Endodermal cell (in vitro differentiated cells): ENCODE results near the gene CAMTA1. TPM values are rescaled to one million over a fixed set of nuclear protein-coding genes. Genes with fewer than 3 reads are reported as not detected.

Experiments
- DNase-seq: peaks from one replicate; pipeline ENCODE4 v3.0.0-alpha.2; 2017
- H3K27ac ChIP-seq: 2 replicates; pipeline ENCODE4 v1.5.1; 2013; ENCODE audit warnings: mild to moderate bottlenecking, low read depth, low read length, moderate library complexity
- H3K27me3 ChIP-seq: 2 replicates; pipeline ENCODE4 v1.6.1; 2013; ENCODE audit warnings: mild to moderate bottlenecking, low read length, moderate library complexity; ENCODE audit not compliant: insufficient read depth, control insufficient read depth, poor library complexity, severe bottlenecking
- H3K36me3 ChIP-seq: 2 replicates; pipeline ENCODE4 v1.7.0; 2013; ENCODE audit warnings: mild to moderate bottlenecking, low read length, moderate library complexity; ENCODE audit not compliant: control insufficient read depth, insufficient read depth
- H3K4me1 ChIP-seq: one replicate; pipeline ENCODE4 v1.7.0; 2013; ENCODE audit warnings: low read length; ENCODE audit not compliant: control insufficient read depth, insufficient read depth
- H3K4me3 ChIP-seq: 2 replicates; pipeline ENCODE4 v1.5.1; 2013; ENCODE audit warnings: mild to moderate bottlenecking, low read length, moderate library complexity
- H3K9ac ChIP-seq: 2 replicates; pipeline ENCODE4 v1.6.1; 2013; ENCODE audit warnings: mild to moderate bottlenecking, low read length, moderate library complexity; ENCODE audit not compliant: poor library complexity, severe bottlenecking; ENCODE audit errors: extremely low read depth
- H3K9me3 ChIP-seq: 2 replicates; pipeline ENCODE4 v1.6.1; 2013; ENCODE audit warnings: mild to moderate bottlenecking, low read length, moderate library complexity; ENCODE audit not compliant: control insufficient read depth
- H3K27ac Mint-ChIP-seq: 2 replicates; pipeline ENCODE4 v1.8.0; 2020; ENCODE audit warnings: mixed read lengths
- H3K27me3 Mint-ChIP-seq: 2 replicates; pipeline ENCODE4 v1.8.0; 2021; ENCODE audit warnings: mild to moderate bottlenecking, mixed read lengths; ENCODE audit not compliant: insufficient read depth
- H3K36me3 Mint-ChIP-seq: 2 replicates; pipeline ENCODE4 v1.8.0; 2020; ENCODE audit warnings: low read depth, mixed read lengths
- H3K4me1 Mint-ChIP-seq: 2 replicates; pipeline ENCODE4 v1.8.0; 2020; ENCODE audit warnings: mixed read lengths
- H3K4me3 Mint-ChIP-seq: 2 replicates; pipeline ENCODE4 v1.8.0; 2020; ENCODE audit warnings: mild to moderate bottlenecking, moderate library complexity, mixed read lengths
- H3K9me3 Mint-ChIP-seq: 2 replicates; pipeline ENCODE4 v1.8.0; 2020; ENCODE audit warnings: mild to moderate bottlenecking, mixed read lengths
- WGBS, 2 experiments: methylation state at CpG; one replicate each; pipeline versions ENCODE4 v1.1.5 to v1.1.7; 2013; ENCODE audit warnings: missing lambda C conversion rate in 2 of 2, mixed read lengths in 1 of 2; ENCODE audit not compliant: insufficient coverage in 1 of 2, insufficient read length in 1 of 2; 5-methylcytosine and 5-hydroxymethylcytosine counted together
- total RNA-seq, 2 donors: library from RNA; stranded (reverse); fragmentation: NEBNext Ultra II Directional in 1 of 2; extraction: Animal tissue kit (Norgen Biotek cat#: 25700) in 1 of 2; gene quantifications; 2 replicates in 1 of 2; 3 replicates in 1 of 2; pipeline ENCODE4 v1.2.1, GENCODE V29; 2021
- TF ChIP-seq, protein P1 (sequence below): fragments of 200-600 bp; sonication (generic); conservative IDR thresholded peaks from 2 replicates; pipeline ENCODE4 v1.5.0; 2021; ENCODE audit warnings: antibody characterized with exemption, mild to moderate bottlenecking

CAMTA1 gene
- total RNA-seq, 2 donors from 2014 or later, result 123 to 137 TPM

DNA sequence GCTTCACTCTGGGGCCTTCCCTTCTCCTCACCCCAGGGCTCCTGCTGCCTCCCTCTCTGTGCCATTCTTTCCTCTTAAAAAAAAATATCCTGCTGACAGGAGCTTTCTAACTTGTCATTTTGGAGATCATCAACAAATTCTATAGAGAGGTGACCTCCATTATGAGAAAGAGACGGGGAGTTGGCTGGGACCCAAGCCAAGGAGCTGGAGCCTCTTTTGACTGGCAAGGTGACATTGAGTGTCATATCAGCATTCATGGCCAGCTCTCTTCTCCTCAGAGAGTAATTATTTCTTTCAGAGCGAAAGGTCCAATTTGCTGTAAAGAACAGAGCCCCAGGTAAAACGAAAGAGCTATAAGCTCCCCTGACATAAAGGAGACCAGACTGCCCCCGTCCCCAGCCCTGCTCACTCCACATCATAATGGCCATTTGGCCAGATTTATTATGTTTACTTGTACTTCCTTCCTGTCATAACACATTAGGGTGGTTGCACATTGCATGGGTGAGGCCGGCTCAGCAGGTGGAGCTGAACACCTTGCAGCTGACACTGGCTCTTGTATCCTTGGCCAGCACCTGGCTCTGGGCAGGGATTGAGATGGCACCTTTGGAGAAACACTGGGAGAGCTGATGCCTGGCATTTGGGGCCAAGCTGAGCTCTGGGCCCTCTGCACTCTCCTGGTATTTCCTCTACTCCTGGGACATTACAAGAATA is 581.9 kb downstream of the CAMTA1 start:
- H3K27ac Mint-ChIP-seq, result no peak overlapping the region
- H3K4me3 Mint-ChIP-seq, result no peak overlapping the region
- no peaks in the 10 kb centered on the region for H3K27me3 ChIP-seq
- H3K9me3 Mint-ChIP-seq, result peaks cover 1% of the 10 kb centered on the region
- H3K9me3 ChIP-seq, result no peaks in the 10 kb centered on the region
- H3K36me3 Mint-ChIP-seq, result no peaks in the 10 kb centered on the region
- H3K4me1 Mint-ChIP-seq, result no peaks in the 10 kb centered on the region
- 74 to 77% methylated on average over 4 to 5 of the region's 5 CpGs for WGBS, 2 experiments
- H3K9ac ChIP-seq, result no peak overlapping the region
- DNase-seq, result no peak
- H3K27me3 Mint-ChIP-seq, result no peaks in the 10 kb centered on the region
- no peak overlapping the region for H3K4me3 ChIP-seq
- H3K36me3 ChIP-seq, result no peaks in the 10 kb centered on the region
- H3K27ac ChIP-seq, result peak overlapping the region; percentile 49
- TF ChIP-seq, protein P1, sequence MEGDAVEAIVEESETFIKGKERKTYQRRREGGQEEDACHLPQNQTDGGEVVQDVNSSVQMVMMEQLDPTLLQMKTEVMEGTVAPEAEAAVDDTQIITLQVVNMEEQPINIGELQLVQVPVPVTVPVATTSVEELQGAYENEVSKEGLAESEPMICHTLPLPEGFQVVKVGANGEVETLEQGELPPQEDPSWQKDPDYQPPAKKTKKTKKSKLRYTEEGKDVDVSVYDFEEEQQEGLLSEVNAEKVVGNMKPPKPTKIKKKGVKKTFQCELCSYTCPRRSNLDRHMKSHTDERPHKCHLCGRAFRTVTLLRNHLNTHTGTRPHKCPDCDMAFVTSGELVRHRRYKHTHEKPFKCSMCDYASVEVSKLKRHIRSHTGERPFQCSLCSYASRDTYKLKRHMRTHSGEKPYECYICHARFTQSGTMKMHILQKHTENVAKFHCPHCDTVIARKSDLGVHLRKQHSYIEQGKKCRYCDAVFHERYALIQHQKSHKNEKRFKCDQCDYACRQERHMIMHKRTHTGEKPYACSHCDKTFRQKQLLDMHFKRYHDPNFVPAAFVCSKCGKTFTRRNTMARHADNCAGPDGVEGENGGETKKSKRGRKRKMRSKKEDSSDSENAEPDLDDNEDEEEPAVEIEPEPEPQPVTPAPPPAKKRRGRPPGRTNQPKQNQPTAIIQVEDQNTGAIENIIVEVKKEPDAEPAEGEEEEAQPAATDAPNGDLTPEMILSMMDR, result no peak
- no peaks in the 10 kb centered on the region for H3K4me1 ChIP-seq

DNA sequence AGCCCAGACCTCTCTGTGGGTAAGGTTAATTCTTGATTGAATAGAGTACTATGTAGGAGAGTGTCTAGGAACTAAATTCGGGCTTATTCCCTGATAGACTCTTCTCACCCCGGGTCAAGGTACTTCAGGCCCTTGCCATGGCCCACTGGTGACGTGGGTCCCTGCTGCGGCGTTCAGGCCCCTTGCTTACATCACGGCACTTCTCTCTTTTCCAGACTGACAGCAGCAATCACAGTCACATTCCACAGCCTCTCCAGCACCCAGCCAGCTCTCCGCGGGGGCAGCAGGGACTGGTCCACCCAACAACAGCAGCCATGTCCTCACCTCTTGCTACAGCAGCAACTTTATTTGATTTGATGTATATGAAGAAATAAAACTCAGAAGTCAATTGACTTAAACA is 584.6 kb downstream of the CAMTA1 start:
- H3K4me1 Mint-ChIP-seq, result peaks cover 6% of the 10 kb centered on the region
- TF ChIP-seq, protein P1, result no peak
- Histone ChIP-seq H3K27me3 (no peaks in the 10 kb centered on the region), H3K27ac (no peak overlapping the region), H3K9ac (no peak overlapping the region), H3K4me3 (no peak overlapping the region), H3K36me3 (no peaks in the 10 kb centered on the region), H3K4me1 (no peaks in the 10 kb centered on the region), H3K9me3 (no peaks in the 10 kb centered on the region)
- no peak for DNase-seq
- no peak overlapping the region for H3K4me3 Mint-ChIP-seq
- no peaks in the 10 kb centered on the region for H3K36me3 Mint-ChIP-seq
- H3K27me3 Mint-ChIP-seq, result no peaks in the 10 kb centered on the region
- no peaks in the 10 kb centered on the region for H3K9me3 Mint-ChIP-seq
- WGBS, 2 experiments, result 92 to 93% methylated on average over 4 to 8 of the region's 8 CpGs
- H3K27ac Mint-ChIP-seq, result no peak overlapping the region

DNA sequence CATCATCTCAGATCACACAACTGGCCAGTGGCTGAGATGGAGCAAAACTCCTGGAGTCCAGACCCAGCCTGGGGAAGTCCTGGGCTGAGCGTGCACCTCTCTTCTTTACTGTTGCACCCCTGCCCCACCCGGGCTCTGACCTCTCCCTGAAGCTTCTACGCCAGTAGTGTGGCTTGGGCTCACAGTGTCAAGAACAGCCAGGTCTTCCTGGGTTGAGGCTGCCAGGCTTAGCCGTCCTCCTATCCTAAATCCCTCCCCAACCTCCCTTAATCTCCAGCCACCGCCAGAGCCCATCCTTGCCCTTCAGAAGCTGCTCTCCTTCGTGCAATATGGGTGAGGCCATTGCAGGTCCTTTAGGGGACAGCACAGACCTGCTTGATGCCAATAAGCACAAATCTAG is 586.7 kb downstream of the CAMTA1 start:
- no peaks in the 10 kb centered on the region for H3K36me3 ChIP-seq
- Mint-ChIP-seq H3K36me3 (no peaks in the 10 kb centered on the region), H3K27ac (no peak overlapping the region), H3K27me3 (no peaks in the 10 kb centered on the region), H3K4me3 (no peak overlapping the region), H3K4me1 (peaks cover 6% of the 10 kb centered on the region), H3K9me3 (no peaks in the 10 kb centered on the region)
- DNase-seq, result no peak
- H3K9me3 ChIP-seq, result no peaks in the 10 kb centered on the region
- H3K4me3 ChIP-seq, result no peak overlapping the region
- H3K9ac ChIP-seq, result no peak overlapping the region
- no peaks in the 10 kb centered on the region for H3K27me3 ChIP-seq
- H3K4me1 ChIP-seq, result no peaks in the 10 kb centered on the region
- H3K27ac ChIP-seq, result no peak overlapping the region
- TF ChIP-seq, protein P1, result no peak
- 88 to 100% methylated on average over 2 to 6 of the region's 6 CpGs for WGBS, 2 experiments
